GM18858 (cell line): ENCODE data around the gene KIFBP.
"Not testable (repeated sequence)": the region's sequence is repeated elsewhere in the genome, so short reads cannot be mapped to it uniquely, and the experiment has no call there.

Source experiments
- ATAC-seq: cut with Tn5 transposase; IDR thresholded peaks from one replicate; pipeline ENCODE4 v1.9.1; 2021; ENCODE audit not compliant: unreplicated experiment

KIFBP gene

GRCh38 chr10:68988530-68989316 is at the start of gene KIFBP:
TSS of gene KIFBP (plus strand) at chr10:68988803. CDS start at chr10:68988833, 30 bp downstream.
- peak; percentile 75 for ATAC-seq

- ATAC-seq: no peak
Measured at GRCh38 chr10:68938884-68939283, 49.7 kb upstream of the KIFBP start.

GRCh38 chr10:68940917-68941316 is 47.7 kb upstream of the KIFBP start:
- not testable (repeated sequence) for ATAC-seq

- ATAC-seq: no peak
Measured at GRCh38 chr10:68950598-68950997, 38.0 kb upstream of the KIFBP start.

- ATAC-seq: no peak
Measured at GRCh38 chr10:68954904-68955303, 33.7 kb upstream of the KIFBP start.

GRCh38 chr10:68955355-68955831 is 33.2 kb upstream of the KIFBP start:
- peak; percentile 17 for ATAC-seq

- peak; percentile 59 for ATAC-seq
Measured at GRCh38 chr10:68955832-68956532, 32.6 kb upstream of the KIFBP start, which contains the start of gene DDX21. TSS of gene DDX21 (plus strand) at chr10:68956170. CDS start at chr10:68956226, 56 bp downstream.

GRCh38 chr10:68957284-68957615 is 31.4 kb upstream of the KIFBP start:
- ATAC-seq: no peak

- no peak for ATAC-seq
Measured at GRCh38 chr10:68957654-68958053, 30.9 kb upstream of the KIFBP start.

GRCh38 chr10:68959695-68960527 is 28.7 kb upstream of the KIFBP start:
- no peak for ATAC-seq

- ATAC-seq: no peak
Measured at GRCh38 chr10:68963151-68963550, 25.5 kb upstream of the KIFBP start.

GRCh38 chr10:68973975-68974374 is 14.6 kb upstream of the KIFBP start:
- ATAC-seq: no peak

GRCh38 chr10:68975936-68976473 is 12.6 kb upstream of the KIFBP start:
- not testable (repeated sequence) for ATAC-seq

GRCh38 chr10:68979738-68980137 is 8.9 kb upstream of the KIFBP start:
- ATAC-seq: not testable (repeated sequence)

GRCh38 chr10:68981074-68981473 is 7.5 kb upstream of the KIFBP start:
- ATAC-seq: no peak

- no peak for ATAC-seq
Measured at GRCh38 chr10:68982389-68982788, 6.2 kb upstream of the KIFBP start.

GRCh38 chr10:68987611-68988010 is 992 bp upstream of the KIFBP start:
- no peak for ATAC-seq

GRCh38 chr10:68989317-68989990 is 851 bp downstream of the KIFBP start:
- no peak for ATAC-seq

- no peak for ATAC-seq
Measured at GRCh38 chr10:68992636-68993440, 4.2 kb downstream of the KIFBP start.

GRCh38 chr10:68997211-68997610 is 8.6 kb downstream of the KIFBP start:
- ATAC-seq: peak; percentile 2
